ENCODE results near the gene MED15.
"Not testable (repeated sequence)": the region's sequence is repeated elsewhere in the genome, so short reads cannot be mapped to it uniquely, and the experiment has no call there.

MED15 gene

DNA sequence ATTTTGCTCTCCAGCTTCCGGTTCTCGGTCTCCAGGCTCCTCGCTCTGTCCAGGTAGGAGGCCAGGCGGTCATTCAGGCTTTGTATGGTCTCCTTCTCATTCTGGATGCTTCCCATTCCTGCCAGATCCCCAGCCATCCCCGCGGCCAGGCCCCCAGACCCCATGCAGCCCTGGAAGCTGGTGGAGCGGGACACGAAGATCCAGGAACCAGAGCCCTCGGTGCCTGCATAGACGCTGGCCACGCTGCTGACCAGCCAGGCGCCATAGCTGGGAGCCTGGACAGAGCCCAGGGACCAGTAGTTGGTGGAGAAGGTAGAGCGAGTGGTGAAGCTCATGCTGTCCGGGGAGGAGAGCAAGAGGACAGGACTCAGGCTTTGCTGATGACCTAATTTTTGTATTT lies 23.6 kb upstream of the MED15 start:
- DNase-seq, result no peak

DNA sequence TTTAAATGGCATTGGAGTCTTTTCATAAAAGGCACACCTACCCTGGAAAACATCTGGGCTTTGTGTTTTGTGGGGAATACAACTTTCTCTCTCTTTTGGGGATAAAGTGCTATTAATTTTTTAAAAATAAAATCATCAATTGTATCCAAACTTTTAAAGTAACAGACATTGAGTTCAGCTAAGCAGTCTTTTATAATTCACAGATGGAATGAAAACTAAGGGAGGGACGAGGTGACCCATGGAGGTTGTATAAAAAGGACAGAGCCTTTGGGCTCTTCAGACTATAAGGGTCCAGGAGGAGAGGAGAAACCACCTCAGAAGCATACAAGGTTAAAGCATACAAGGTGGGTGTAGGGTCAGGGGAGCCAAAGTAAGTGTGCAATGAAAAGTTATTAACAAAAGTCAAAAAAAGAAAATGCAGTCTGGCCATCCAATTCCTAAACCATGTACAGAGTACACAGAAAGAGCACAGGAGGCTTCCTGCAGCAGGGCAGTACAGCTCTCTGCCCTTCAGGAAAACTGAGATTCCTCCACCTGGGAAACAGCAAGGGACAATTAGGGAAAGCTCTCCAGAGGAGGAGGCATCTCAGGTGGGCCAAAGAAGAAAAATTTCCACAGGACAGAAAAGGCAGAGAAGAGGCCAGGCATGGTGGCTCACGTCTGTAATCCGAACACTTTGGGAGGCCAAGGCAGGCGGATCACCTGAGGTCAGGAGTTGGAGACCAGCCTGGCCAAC lies 22.3 kb upstream of the MED15 start:
- no peak for DNase-seq

- no peak for DNase-seq
Measured at GRCh38 chr22:20486229-20486628, 21.2 kb upstream of the MED15 start.

DNA sequence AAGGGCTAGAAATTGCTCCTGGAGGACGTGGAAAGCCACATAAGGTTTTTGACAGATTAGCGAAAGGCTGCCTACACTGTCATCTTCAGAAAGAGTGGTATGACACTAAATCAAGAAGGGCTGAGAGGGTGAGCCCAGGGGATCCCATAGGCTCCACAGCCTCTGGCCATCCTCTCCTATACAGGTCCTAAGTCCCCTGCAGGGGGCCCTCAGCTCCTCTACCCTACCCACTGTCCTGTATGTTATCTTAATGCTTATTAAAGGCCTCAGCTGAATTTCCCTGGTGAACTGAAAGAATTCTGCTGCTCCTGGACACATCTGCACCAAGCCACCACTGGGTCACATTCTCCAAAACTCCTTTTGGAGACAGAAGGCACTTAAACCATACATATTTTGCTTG lies 19.7 kb upstream of the MED15 start:
- DNase-seq, result no peak

DNA sequence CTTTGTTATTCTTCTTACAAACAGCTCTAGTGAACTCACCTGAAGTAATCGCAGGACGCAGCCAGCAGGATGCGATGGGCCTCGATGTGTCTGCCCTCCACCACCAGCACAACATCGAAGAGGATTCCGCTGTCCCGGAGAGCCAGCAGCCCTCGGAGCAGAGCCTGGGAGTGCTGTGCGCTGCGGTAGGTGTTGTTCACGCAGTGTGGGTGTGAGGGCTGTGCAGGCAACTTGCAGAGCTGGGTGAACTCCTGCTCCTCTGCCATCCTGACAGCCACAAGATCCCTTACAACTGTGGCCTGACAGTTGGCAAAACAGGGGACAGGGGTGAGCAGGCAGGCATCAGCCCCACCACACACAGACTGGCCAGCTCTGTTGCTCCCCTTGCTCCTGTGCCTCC lies 18.5 kb upstream of the MED15 start:
- no peak for DNase-seq

GRCh38 chr22:20490183-20490940 lies 17.0 kb upstream of the MED15 start:
- DNase-seq, result no peak

DNA sequence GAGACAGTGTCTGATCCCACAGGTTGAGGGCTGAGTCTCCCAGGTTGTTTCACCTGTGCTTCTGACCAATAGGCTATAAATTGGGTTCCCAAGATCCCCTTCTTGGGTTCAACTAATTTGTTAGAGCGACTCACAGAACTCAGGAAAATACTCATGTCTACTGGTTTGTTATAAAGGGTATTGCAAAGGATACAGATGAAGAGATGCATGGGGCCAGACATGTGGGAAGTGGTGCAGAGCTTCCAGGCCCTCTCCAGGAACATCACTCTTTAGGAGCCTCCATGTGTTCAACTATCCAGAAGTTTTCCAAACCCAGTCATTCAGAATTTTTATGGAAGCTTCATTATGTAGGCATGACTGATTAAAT lies 16.5 kb upstream of the MED15 start:
- DNase-seq, result no peak

GRCh38 chr22:20491346-20491745 lies 16.1 kb upstream of the MED15 start:
- no peak for DNase-seq

DNA sequence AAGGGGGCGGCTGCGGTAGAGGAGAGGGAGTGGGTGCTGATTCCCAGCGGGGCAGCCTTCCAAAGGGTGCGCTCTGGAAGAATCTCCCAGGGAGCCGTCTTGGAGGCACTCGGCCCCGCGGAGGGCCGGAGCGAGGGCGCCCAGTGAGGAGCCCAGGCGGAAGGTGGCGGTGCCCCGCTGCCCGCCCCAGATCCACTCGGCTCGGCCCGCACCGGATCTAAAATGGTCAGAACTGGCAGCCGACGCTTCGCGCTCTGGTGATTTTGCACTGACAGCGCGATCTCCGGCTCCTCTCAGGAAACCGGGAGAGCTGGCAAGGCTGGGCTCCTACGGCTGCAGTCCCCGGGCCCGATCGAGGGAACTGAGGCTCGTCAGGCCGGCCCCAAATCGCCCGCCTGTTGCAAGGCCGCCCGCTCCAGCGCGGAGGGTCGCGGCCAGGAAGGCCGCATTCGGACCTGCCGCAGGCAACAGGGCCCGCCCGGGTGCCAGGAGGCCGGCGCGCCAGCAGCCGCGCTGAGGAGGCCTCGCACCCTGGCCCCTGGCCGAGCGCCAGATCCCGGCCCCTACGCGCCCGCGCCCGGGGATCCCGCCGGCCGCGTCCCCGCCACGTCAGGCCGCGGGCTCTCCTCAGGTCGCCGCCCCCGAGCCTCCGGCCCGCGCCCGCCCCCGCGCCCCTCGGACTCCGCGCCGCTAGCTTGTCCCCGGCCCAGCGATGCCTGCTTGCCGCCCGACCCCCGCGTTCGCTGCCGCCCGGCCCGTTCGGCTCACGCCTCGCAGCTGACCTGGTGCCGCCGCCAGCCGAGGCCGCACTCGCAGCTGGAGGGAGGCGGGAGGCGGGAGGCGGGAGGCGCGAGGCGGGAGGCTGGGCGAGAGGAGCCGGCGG lies 12.2 kb upstream of the MED15 start, which contains the start of gene KLHL22:
Gene KLHL22, minus strand, starts transcription at position 818 of the 883 bp plus-strand sequence. CDS start 6,584 bp downstream, outside the sequence.
- no peak for DNase-seq

- peak; percentile 79 for DNase-seq
Measured at GRCh38 chr22:20495861-20496681, 11.3 kb upstream of the MED15 start.

GRCh38 chr22:20497426-20497825 lies 10.0 kb upstream of the MED15 start:
- DNase-seq, result no peak

- no peak for DNase-seq
Measured at GRCh38 chr22:20498913-20499312, 8.5 kb upstream of the MED15 start.

DNA sequence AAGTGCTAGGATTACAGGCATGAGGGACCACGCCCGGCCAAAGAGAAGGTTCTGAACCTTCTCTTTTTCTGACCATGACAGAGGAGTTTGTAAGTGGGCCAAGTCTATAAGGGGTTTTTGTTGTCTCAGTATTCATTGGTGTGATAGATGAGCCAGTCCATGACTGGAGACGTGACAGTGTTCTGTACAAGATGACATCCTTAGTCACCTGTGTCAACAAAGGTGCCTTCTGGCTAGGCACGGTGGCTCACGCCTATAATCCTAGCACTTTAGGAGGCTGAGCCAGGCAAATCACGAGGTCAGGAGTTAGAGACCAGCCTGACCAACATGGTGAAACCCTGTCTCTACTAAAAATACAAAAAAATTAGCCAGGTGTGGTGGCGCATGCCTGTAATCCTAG lies 7.6 kb upstream of the MED15 start:
- no peak for DNase-seq

GRCh38 chr22:20503816-20504215 lies 3.6 kb upstream of the MED15 start:
- no peak for DNase-seq

- DNase-seq, result not testable (repeated sequence)
Measured at GRCh38 chr22:20504293-20504922, 3.0 kb upstream of the MED15 start.

- DNase-seq, result no peak
Measured at GRCh38 chr22:20506543-20507252, 712 bp upstream of the MED15 start.

DNA sequence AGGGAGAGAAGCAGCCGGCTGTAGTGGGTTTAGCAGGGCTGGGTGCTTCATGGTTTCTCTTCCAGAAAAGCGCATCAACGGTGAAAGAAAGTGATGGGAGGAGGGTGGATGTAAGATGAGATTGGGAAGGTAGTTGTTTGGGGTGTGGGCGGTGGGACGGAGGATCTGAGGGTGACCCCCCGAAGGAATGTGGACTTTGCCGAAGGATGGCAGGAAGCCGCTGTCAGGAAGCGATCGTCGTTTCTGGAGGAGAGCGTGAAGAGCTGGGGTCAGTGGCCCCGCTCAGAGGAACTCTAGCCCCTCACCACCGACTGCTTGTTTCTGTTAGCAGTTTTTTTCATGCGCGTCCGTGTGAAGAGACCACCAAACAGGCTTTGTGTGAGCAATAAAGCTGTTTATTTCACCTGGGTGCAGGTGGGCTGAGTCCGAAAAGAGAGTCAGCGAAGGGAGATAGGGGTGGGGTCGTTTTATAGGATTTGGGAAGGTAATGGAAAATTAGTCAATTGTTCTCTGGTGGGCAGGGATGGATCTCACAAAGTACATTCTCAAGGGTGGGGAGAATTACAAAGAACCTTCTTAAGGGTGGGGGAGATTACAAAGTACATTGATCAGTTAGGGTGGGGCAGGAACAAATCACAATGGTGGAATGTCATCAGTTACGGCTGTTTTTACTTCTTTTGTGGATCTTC lies 801 bp downstream of the MED15 start:
- not testable (repeated sequence) for DNase-seq

DNA sequence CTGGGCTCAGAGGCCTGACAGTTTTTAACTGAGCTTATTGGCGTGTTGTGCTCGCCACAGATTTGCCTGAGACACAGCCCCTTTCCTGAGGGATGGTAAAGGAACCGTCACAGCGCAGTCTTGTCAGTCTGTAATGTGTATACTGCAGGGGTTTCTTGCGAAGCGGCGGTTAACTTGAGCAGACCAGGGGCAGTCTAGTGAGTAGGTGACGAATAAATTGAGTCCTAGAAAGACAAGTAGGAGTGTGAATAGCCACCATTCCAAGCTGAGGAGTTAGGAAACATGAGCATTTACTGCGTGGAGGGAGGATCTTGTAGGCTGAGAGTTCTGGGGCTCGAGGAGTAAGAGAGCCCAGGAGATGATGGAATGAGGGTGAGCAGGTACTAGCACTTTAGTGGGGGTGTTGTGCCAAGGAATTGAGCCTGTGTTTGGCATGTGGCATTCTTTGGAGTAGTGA lies 1.4 kb downstream of the MED15 start:
- no peak for DNase-seq

DNA sequence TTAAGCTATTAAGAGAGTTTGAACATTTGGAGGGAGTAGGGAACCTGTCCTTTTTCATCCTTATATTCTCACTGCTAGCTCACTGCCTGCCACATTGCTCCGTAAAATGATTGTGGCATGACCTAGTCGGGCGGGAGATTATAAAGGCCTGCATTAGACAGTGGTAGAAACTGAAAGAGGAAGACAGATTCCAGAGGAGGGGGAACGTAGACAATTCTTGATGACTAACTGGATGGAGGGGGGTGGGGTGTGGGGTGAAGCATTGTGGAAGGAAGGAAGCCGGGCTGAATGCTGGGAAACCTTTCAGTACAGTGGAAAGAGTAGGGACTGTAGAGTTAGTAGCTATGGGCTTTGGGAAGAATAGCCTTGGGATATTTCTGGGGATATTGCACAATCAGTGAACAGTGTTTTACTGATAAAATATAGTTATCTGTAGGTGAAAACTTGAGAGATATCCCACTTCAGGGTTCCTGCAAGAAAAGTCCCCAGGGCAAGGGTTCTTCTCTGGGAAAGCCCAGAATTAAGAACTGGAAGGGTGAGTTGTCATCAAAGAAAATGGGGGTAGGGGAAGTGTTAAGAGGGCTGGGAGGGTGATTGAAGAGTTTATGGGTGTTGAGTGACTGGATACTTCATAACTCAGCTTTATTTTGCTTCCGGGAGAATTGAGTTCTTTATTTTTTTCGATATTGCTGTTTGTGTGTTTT lies 2.1 kb downstream of the MED15 start:
- no peak for DNase-seq
